ENCODE results near the gene EWSR1.

DNA sequence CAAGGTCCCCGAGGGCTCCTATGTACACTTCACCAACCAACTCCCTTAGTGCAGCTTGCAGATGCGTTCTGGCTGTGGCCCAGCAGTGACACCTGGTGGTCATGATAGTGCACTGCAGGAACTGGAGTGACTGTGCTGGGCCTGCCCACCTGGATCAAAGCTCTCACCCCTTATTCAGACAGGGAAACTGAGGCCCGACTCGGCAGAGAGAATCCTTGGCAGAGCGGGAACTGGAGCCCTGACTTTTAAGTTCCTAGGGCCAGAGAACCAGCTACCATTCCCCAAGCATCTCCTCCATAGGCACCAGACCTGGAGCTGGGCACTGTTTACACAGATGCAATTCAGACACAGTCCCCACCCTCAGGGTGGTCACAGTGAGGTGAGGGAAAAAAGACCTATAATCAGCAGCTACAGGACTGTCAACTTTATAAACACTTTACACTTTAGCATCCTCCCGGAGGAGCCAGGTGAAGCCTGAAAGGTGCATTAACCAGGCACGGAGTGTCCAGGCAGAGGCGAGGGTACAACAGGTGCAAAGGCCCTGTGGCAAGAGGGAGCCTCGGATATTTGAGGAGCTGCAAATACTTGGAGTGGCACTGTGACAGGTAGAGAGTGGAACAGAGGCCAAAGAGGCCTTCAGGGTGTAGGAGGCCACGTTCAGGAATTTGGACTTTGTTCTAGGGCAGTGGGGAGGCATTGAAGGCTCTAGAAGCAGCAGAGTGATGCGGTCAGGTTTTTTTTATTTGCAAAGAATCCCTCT lies 22.3 kb upstream of the EWSR1 start:
- TF ChIP-seq CTCF (IDR thresholded peaks at IDR 0.05) (peak; percentile 98), ZFX (IDR thresholded peaks at IDR 0.05; ENCODE audit: borderline replicate concordance) (no peak)
